ENCODE measurements around the gene CTNNA2.
A peak's percentile ranks its signal among the peaks of the same experiment; 100 is the strongest.

Gene CTNNA2

DNA sequence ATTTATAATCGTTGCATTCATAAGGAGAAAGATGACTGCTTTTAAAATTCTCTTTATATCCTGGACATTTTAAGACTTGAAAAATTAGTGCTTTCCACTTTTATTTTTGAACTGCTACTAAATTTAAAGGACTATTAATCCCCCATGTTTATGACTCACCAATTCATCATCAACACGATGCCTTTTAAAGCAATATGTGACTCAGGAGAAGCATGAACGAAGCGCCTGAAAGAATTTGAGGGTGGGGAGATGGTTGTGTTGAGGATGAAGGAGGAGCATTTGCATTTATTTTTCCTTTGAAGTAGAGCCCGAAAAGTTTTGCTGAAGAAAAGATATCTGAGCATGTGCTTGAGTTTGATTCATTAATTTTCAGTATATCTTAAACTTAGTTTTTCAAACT, 983.9 kb downstream of the CTNNA2 start:
- Histone ChIP-seq H3K4me1 (no peaks in the 10 kb centered on the region), H3K36me3 (no peaks in the 10 kb centered on the region), H3K9me3 (no peaks in the 10 kb centered on the region), H3K4me3 (ENCODE audit: low read depth, low read length) (no peak overlapping the region), H3K27me3 (no peaks in the 10 kb centered on the region)
- DNase-seq, result no peak
- TF ChIP-seq, protein P1, sequence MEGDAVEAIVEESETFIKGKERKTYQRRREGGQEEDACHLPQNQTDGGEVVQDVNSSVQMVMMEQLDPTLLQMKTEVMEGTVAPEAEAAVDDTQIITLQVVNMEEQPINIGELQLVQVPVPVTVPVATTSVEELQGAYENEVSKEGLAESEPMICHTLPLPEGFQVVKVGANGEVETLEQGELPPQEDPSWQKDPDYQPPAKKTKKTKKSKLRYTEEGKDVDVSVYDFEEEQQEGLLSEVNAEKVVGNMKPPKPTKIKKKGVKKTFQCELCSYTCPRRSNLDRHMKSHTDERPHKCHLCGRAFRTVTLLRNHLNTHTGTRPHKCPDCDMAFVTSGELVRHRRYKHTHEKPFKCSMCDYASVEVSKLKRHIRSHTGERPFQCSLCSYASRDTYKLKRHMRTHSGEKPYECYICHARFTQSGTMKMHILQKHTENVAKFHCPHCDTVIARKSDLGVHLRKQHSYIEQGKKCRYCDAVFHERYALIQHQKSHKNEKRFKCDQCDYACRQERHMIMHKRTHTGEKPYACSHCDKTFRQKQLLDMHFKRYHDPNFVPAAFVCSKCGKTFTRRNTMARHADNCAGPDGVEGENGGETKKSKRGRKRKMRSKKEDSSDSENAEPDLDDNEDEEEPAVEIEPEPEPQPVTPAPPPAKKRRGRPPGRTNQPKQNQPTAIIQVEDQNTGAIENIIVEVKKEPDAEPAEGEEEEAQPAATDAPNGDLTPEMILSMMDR (IDR thresholded peaks at IDR 0.05; ENCODE audit: low read depth, low read length), result no peak

DNA sequence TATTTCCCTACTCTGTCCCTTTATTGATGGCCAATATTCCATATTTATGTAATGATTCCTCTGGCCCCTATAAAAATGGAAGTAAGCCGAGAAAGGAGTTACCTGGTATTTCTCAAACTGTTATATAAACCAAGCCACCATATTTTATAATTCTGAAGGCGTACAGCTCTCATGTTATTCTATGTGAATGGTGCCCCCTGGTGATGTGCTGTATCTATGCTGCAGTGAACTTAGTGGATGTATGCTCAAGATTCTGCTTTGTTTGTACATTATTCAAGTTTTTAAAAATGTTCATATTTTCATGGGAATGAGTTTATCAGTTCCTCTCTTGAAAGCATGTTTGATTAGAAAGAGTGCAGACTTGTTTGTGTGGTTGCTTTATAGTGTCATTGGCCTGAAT, 986.2 kb downstream of the CTNNA2 start:
- peak; percentile 56 for DNase-seq
- no peaks in the 10 kb centered on the region for H3K36me3 ChIP-seq
- no peak overlapping the region for H3K4me3 ChIP-seq (ENCODE audit: low read depth, low read length)
- no peaks in the 10 kb centered on the region for H3K9me3 ChIP-seq
- H3K4me1 ChIP-seq, result no peaks in the 10 kb centered on the region
- no peaks in the 10 kb centered on the region for H3K27me3 ChIP-seq
- TF ChIP-seq, protein P1 (IDR thresholded peaks at IDR 0.05; ENCODE audit: low read depth, low read length), result peak; percentile 63

- Histone ChIP-seq H3K27me3 (no peaks in the 10 kb centered on the region), H3K9me3 (no peaks in the 10 kb centered on the region), H3K4me1 (no peaks in the 10 kb centered on the region), H3K4me3 (ENCODE audit: low read depth, low read length) (no peak overlapping the region), H3K36me3 (no peaks in the 10 kb centered on the region)
- TF ChIP-seq, protein P1 (IDR thresholded peaks at IDR 0.05; ENCODE audit: low read depth, low read length), result no peak
- no peak for DNase-seq
These were observed 989.2 kb downstream of the CTNNA2 start for GRCh38 chr2:80501874-80502624.

- H3K9me3 ChIP-seq, result no peaks in the 10 kb centered on the region
- H3K4me3 ChIP-seq (ENCODE audit: low read depth, low read length), result no peak overlapping the region
- no peaks in the 10 kb centered on the region for H3K27me3 ChIP-seq
- no peak for DNase-seq
- H3K36me3 ChIP-seq, result no peaks in the 10 kb centered on the region
- H3K4me1 ChIP-seq, result no peaks in the 10 kb centered on the region
- TF ChIP-seq, protein P1 (IDR thresholded peaks at IDR 0.05; ENCODE audit: low read depth, low read length), result no peak
These were observed 993.7 kb downstream of the CTNNA2 start for GRCh38 chr2:80506563-80506962.

- no peaks in the 10 kb centered on the region for H3K27me3 ChIP-seq
- no peaks in the 10 kb centered on the region for H3K9me3 ChIP-seq
- DNase-seq, result no peak
- no peaks in the 10 kb centered on the region for H3K36me3 ChIP-seq
- H3K4me1 ChIP-seq, result no peaks in the 10 kb centered on the region
- no peak overlapping the region for H3K4me3 ChIP-seq (ENCODE audit: low read depth, low read length)
- TF ChIP-seq, protein P1 (IDR thresholded peaks at IDR 0.05; ENCODE audit: low read depth, low read length), result no peak
These were observed 997.9 kb downstream of the CTNNA2 start for GRCh38 chr2:80510716-80511115.

GRCh38 chr2:80515964-80516363, 1003.1 kb downstream of the CTNNA2 start:
- Histone ChIP-seq H3K4me1 (no peaks in the 10 kb centered on the region; the same call in 1 of the 2 replicates), H3K4me3 (ENCODE audit: low read depth, low read length) (no peak overlapping the region), H3K9me3 (no peaks in the 10 kb centered on the region), H3K27me3 (no peaks in the 10 kb centered on the region), H3K36me3 (no peaks in the 10 kb centered on the region)
- no peak for DNase-seq
- TF ChIP-seq, protein P1 (IDR thresholded peaks at IDR 0.05; ENCODE audit: low read depth, low read length), result no peak

All from BE2C (cell line).